Suprapubic skin (tissue), 4 donors: ENCODE results near the gene BST1.

Experiments used
- EP300 ChIP-seq: sonication (generic); formaldehyde crosslinking; IDR thresholded peaks from one replicate; pipeline ENCODE4 v1.6.1; 2017; ENCODE audit warnings: antibody characterized with exemption
- POLR2AphosphoS5 ChIP-seq, 3 donors: sonication (generic); formaldehyde crosslinking; IDR thresholded peaks; one replicate each; pipeline ENCODE4 v1.6.1; 2017; ENCODE audit warnings: antibody characterized with exemption in 3 of 3

DNA sequence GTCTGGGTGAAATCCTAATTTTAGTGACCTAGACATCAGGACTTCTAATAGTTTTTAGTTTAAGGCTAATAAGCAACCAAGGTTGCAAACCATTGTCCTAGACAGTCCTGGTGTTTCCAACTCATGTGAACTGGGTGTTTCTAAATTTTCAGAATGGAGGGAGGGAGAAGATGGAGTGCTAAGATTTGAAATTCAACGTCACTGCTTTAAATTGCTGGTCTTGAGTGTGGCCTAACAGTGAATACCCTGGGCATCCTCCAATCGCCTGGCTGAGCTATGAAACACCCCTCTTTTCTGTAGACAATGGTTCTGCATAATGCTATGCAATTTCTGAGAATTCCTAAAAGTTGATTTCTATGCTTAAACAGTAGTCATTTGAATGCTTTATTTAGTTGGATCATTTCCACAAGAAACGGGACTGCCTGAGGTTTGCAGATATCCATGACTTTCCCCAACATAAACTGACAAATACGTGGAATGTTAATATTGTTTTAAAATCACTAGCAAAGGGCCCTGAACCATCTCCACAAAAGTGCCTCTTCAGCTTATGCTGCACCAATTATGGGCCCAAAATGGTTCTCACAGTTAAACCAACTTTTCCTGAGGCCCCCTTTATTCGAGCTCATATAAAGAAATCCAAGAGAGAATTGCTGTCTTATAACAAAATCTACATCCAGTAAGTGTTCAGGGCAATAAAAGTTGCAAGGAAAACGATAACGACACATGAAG is 48.8 kb upstream of the BST1 start:
- TF ChIP-seq POLR2AphosphoS5 (IDR thresholded peaks at IDR 0.05) = no peak
- TF ChIP-seq EP300 = no peak
